Activated T-cell treated with anti-CD3 and anti-CD28 coated beads, Interleukin-2, amount 50 U/mL, for 4 hours (primary cell): Measurements from ENCODE around the gene HADHA. TPM values are rescaled to one million over a fixed set of nuclear protein-coding genes. Genes with fewer than 3 reads are reported as not detected.

Source experiments
- ATAC-seq, 2 donors: fragments of 200-7000 bp; cut with Tn5 transposase; one replicate each; pipeline ENCODE4 v1.10.0; 2021
- DNase-seq: peaks from one replicate; pipeline ENCODE4 v3.0.0-alpha.2; 2020
- H3K27me3 Mint-ChIP-seq: one replicate; pipeline ENCODE4 v1.8.0; 2021; ENCODE audit warnings: low read depth, mixed read lengths
- H3K36me3 Mint-ChIP-seq: one replicate; pipeline ENCODE4 v1.8.0; 2022; ENCODE audit warnings: mixed read lengths; ENCODE audit not compliant: insufficient read depth
- H3K4me1 Mint-ChIP-seq: one replicate; pipeline ENCODE4 v1.8.0; 2021; ENCODE audit warnings: low read depth, mixed read lengths
- H3K4me3 Mint-ChIP-seq: one replicate; pipeline ENCODE4 v1.8.0; 2021; ENCODE audit warnings: mild to moderate bottlenecking, moderate library complexity, mixed read lengths
- H3K9me3 Mint-ChIP-seq: one replicate; pipeline ENCODE4 v1.8.0; 2021; ENCODE audit warnings: mixed read lengths
- total RNA-seq, 3 donors: library from RNA; stranded (reverse); gene quantifications; one replicate each; pipeline ENCODE4 v1.2.1, GENCODE V29; 2021

HADHA gene
- total RNA-seq, 3 donors from 2014 or later = 85.9 to 94.9 (median 87.7) TPM

- H3K27me3 Mint-ChIP-seq = no peaks in the 10 kb centered on the region
- H3K36me3 Mint-ChIP-seq = peaks cover 42% of the 10 kb centered on the region
- no peaks in the 10 kb centered on the region for H3K4me1 Mint-ChIP-seq
- ATAC-seq (no peak), DNase-seq (no peak)
- no peak overlapping the region for H3K4me3 Mint-ChIP-seq
- H3K9me3 Mint-ChIP-seq = no peaks in the 10 kb centered on the region
Measured at GRCh38 chr2:26230806-26231205, 13.6 kb downstream of the HADHA start.

GRCh38 chr2:26229595-26229994 is 14.8 kb downstream of the HADHA start:
- peaks cover 44% of the 10 kb centered on the region for H3K36me3 Mint-ChIP-seq
- no peaks in the 10 kb centered on the region for H3K4me1 Mint-ChIP-seq
- no peaks in the 10 kb centered on the region for H3K27me3 Mint-ChIP-seq
- no peak overlapping the region for H3K4me3 Mint-ChIP-seq
- no peaks in the 10 kb centered on the region for H3K9me3 Mint-ChIP-seq
- ATAC-seq (no peak), DNase-seq (no peak)

GRCh38 chr2:26224095-26224494 is 20.3 kb downstream of the HADHA start:
- DNase-seq = no peak
- Mint-ChIP-seq H3K4me1 (no peaks in the 10 kb centered on the region), H3K36me3 (peaks cover 38% of the 10 kb centered on the region), H3K4me3 (no peak overlapping the region), H3K27me3 (no peaks in the 10 kb centered on the region), H3K9me3 (no peaks in the 10 kb centered on the region)
- no peak for ATAC-seq

GRCh38 chr2:26223018-26223417 is 21.4 kb downstream of the HADHA start:
- Mint-ChIP-seq H3K4me1 (no peaks in the 10 kb centered on the region), H3K27me3 (no peaks in the 10 kb centered on the region), H3K36me3 (peaks cover 35% of the 10 kb centered on the region), H3K4me3 (no peak overlapping the region), H3K9me3 (no peaks in the 10 kb centered on the region)
- ATAC-seq = no peak
- no peak for DNase-seq

- H3K4me3 Mint-ChIP-seq = no peak overlapping the region
- peaks cover 35% of the 10 kb centered on the region for H3K36me3 Mint-ChIP-seq
- no peak for ATAC-seq
- DNase-seq = no peak
- H3K4me1 Mint-ChIP-seq = no peaks in the 10 kb centered on the region
- H3K9me3 Mint-ChIP-seq = no peaks in the 10 kb centered on the region
- no peaks in the 10 kb centered on the region for H3K27me3 Mint-ChIP-seq
Measured at GRCh38 chr2:26217720-26218119, 26.7 kb downstream of the HADHA start.

GRCh38 chr2:26216587-26216986 is 27.8 kb downstream of the HADHA start:
- H3K9me3 Mint-ChIP-seq = no peaks in the 10 kb centered on the region
- peaks cover 38% of the 10 kb centered on the region for H3K36me3 Mint-ChIP-seq
- no peak for DNase-seq
- H3K27me3 Mint-ChIP-seq = no peaks in the 10 kb centered on the region
- ATAC-seq = no peak
- no peak overlapping the region for H3K4me3 Mint-ChIP-seq
- no peaks in the 10 kb centered on the region for H3K4me1 Mint-ChIP-seq

GRCh38 chr2:26215833-26216232 is 28.6 kb downstream of the HADHA start:
- DNase-seq (no peak), ATAC-seq (no peak)
- peaks cover 43% of the 10 kb centered on the region for H3K36me3 Mint-ChIP-seq
- no peaks in the 10 kb centered on the region for H3K4me1 Mint-ChIP-seq
- no peaks in the 10 kb centered on the region for H3K9me3 Mint-ChIP-seq
- H3K4me3 Mint-ChIP-seq = no peak overlapping the region
- no peaks in the 10 kb centered on the region for H3K27me3 Mint-ChIP-seq

- no peaks in the 10 kb centered on the region for H3K27me3 Mint-ChIP-seq
- no peaks in the 10 kb centered on the region for H3K4me1 Mint-ChIP-seq
- H3K36me3 Mint-ChIP-seq = peaks cover 46% of the 10 kb centered on the region
- DNase-seq (no peak), ATAC-seq (no peak)
- H3K4me3 Mint-ChIP-seq = no peak overlapping the region
- no peaks in the 10 kb centered on the region for H3K9me3 Mint-ChIP-seq
Measured at GRCh38 chr2:26214759-26215158, 29.7 kb downstream of the HADHA start.

GRCh38 chr2:26212011-26212410 is 32.4 kb downstream of the HADHA start:
- ATAC-seq (no peak), DNase-seq (no peak)
- H3K27me3 Mint-ChIP-seq = no peaks in the 10 kb centered on the region
- H3K9me3 Mint-ChIP-seq = no peaks in the 10 kb centered on the region
- H3K4me3 Mint-ChIP-seq = no peak overlapping the region
- peaks cover 58% of the 10 kb centered on the region for H3K36me3 Mint-ChIP-seq
- no peaks in the 10 kb centered on the region for H3K4me1 Mint-ChIP-seq

GRCh38 chr2:26203906-26204305 is 40.5 kb downstream of the HADHA start:
- DNase-seq (no peak), ATAC-seq (no peak)
- Mint-ChIP-seq H3K27me3 (no peaks in the 10 kb centered on the region), H3K9me3 (no peaks in the 10 kb centered on the region), H3K4me1 (no peaks in the 10 kb centered on the region), H3K4me3 (no peak overlapping the region), H3K36me3 (peaks cover 37% of the 10 kb centered on the region)

- Mint-ChIP-seq H3K4me1 (no peaks in the 10 kb centered on the region), H3K27me3 (no peaks in the 10 kb centered on the region), H3K4me3 (no peak overlapping the region), H3K9me3 (no peaks in the 10 kb centered on the region), H3K36me3 (peaks cover 36% of the 10 kb centered on the region)
- DNase-seq = no peak
- no peak for ATAC-seq
Measured at GRCh38 chr2:26202981-26203490, 41.4 kb downstream of the HADHA start.

GRCh38 chr2:26197516-26197915 is 46.9 kb downstream of the HADHA start:
- Mint-ChIP-seq H3K27me3 (no peaks in the 10 kb centered on the region), H3K9me3 (no peaks in the 10 kb centered on the region), H3K4me1 (no peaks in the 10 kb centered on the region), H3K36me3 (peaks cover 66% of the 10 kb centered on the region), H3K4me3 (no peak overlapping the region)
- ATAC-seq = no peak
- DNase-seq = no peak

GRCh38 chr2:26196683-26197418 is 47.6 kb downstream of the HADHA start:
- Mint-ChIP-seq H3K9me3 (no peaks in the 10 kb centered on the region), H3K4me3 (no peak overlapping the region), H3K36me3 (peaks cover 63% of the 10 kb centered on the region), H3K4me1 (no peaks in the 10 kb centered on the region), H3K27me3 (no peaks in the 10 kb centered on the region)
- ATAC-seq (no peak), DNase-seq (no peak)

- DNase-seq = no peak
- no peak overlapping the region for H3K4me3 Mint-ChIP-seq
- H3K36me3 Mint-ChIP-seq = peaks cover 63% of the 10 kb centered on the region
- no peak for ATAC-seq
- H3K27me3 Mint-ChIP-seq = no peaks in the 10 kb centered on the region
- H3K4me1 Mint-ChIP-seq = no peaks in the 10 kb centered on the region
- H3K9me3 Mint-ChIP-seq = no peaks in the 10 kb centered on the region
Measured at GRCh38 chr2:26195040-26195984, 49.1 kb downstream of the HADHA start.
